Measurements from ENCODE around the gene EEF1A1.
"Not testable (repeated sequence)": the region's sequence is repeated elsewhere in the genome, so short reads cannot be mapped to it uniquely, and the experiment has no call there.

The EEF1A1 gene

GRCh38 chr6:73520688-73521350 lies at the start of gene EEF1A1:
Gene EEF1A1 (minus strand): TSS chr6:73521032. CDS start chr6:73520026, 1,006 bp downstream.
- DNase-seq = peak; percentile 95

- DNase-seq = no peak
These were observed 48.3 kb upstream of the EEF1A1 start for GRCh38 chr6:73569121-73569520.

DNA sequence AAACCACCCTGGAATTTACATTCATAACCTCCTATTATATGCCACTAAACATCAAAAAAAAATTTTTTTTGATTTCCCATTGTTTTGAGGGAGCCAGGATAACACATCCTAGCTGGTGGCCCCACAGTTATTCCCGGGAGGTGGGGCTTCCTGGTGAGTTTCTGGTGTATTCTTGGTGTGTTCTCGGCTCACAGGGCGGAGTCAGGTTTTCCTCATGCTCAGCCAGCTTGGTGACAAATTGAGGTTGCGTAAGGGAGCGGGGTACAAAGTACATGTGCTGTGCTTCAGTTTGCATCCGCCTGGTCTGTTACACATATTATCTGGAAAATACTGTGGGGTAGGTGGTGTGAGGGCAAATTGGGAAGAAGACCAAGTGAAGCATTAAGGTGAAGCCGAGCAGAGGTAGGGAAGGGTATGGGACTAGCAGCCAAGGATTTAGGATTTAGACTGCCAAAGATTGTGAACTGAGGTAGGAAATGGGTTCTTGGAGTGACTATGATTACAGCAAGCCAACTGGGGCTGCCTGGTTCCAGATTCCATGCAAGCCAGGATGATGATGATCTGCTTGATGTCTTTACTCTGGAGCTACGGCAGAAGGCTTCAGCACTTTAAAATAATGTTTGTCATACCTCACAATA lies 46.2 kb upstream of the EEF1A1 start:
- no peak for DNase-seq

- DNase-seq = not testable (repeated sequence)
These were observed 45.6 kb upstream of the EEF1A1 start for GRCh38 chr6:73566486-73566871.

- DNase-seq = no peak
These were observed 45.1 kb upstream of the EEF1A1 start for GRCh38 chr6:73565767-73566485.

GRCh38 chr6:73564578-73565345 lies 43.9 kb upstream of the EEF1A1 start:
- no peak for DNase-seq

- no peak for DNase-seq
These were observed 41.7 kb upstream of the EEF1A1 start for GRCh38 chr6:73562558-73562957.

- DNase-seq = no peak
These were observed 40.1 kb upstream of the EEF1A1 start for GRCh38 chr6:73560853-73561407.

- DNase-seq = no peak
These were observed 39.4 kb upstream of the EEF1A1 start for GRCh38 chr6:73560182-73560732.

DNA sequence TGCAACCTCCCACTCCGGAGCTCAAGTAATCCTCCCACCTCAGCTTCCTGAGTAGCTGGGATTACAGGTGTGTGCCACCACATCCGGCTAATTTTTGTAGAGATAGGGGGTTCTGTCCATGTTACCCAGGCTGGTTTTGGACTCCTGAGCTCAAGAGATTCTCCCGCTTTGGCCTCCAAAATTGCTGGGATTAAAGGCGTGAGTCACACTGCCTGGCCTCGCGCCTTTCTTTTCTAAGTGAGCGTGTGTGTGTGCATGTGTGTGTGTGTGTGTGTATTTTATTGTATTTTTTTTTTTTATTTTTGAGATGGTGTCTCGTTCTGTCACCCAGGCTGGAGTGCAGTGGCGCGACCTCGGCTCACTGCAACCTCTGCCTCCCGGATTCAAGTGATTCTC lies 38.6 kb upstream of the EEF1A1 start:
- DNase-seq = not testable (repeated sequence)

GRCh38 chr6:73558624-73559398 lies 38.0 kb upstream of the EEF1A1 start:
- no peak for DNase-seq

- no peak for DNase-seq
These were observed 36.0 kb upstream of the EEF1A1 start for GRCh38 chr6:73556836-73557235.

DNA sequence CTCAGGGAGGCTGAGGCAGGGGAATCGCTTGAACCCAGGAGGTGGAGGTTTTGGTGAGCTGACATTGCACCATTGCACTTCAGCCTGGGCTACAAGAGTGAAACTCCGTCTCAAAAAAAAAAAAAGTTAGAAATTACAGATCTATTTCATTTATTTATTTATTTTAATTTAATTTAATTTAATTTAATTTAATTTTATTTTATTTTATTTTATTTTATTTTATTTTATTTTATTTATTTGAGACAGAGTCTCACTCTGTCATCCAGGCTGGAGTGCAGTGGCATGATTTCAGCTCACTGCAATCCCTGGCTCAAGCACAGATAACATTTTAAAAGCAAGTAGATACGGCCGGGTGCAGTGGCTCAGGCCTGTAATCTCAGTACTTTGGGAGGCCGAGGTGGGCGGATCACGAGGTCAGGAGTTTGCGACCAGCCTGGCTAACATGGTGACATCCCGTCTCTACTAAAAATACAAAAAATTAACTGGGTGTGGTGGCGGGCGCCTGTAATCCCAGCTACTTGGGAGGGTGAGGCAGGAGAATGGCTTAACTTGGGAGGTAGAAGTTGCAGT lies 34.6 kb upstream of the EEF1A1 start:
- not testable (repeated sequence) for DNase-seq

DNA sequence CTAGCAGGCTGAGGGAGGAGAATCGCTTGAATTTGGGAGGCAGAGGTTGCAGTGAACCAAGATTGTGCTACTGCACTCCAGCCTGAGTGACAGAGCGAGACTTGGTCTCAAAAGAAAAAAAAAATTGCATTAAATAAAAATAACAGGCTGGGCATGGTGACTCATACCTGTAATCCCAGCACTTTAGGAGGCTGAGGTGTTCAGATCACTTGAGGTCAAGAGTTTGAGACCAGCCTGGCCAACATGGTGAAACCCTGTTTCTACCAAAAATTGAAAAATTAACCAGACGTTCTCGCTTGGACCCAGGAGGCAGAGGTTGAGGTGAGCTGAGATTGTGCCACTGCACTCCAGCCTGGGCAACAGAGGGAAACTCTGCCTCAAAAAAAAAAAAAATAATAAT lies 30.3 kb upstream of the EEF1A1 start:
- not testable (repeated sequence) for DNase-seq

- DNase-seq = no peak
These were observed 27.9 kb upstream of the EEF1A1 start for GRCh38 chr6:73548458-73549446.

- DNase-seq = no peak
These were observed 26.2 kb upstream of the EEF1A1 start for GRCh38 chr6:73547036-73547435.

DNA sequence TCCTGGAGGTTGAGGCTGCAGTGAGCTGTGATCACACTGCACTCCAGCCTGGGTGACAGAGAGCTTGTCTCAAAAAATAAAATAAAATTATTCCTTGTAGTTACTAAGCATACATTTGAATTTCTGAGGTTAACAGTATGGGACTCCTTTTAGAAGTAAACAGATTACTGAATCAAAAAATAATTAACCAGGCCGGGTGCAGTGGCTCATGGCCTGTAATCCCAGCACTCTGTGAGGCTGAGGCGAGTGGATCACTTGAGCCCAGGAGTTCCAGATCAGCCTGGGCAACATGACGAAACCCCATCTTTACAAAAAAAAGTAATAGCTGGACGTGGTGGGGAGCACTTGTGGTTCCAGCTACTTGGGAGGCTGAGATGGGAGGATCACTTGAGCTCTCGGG lies 22.1 kb upstream of the EEF1A1 start:
- DNase-seq = no peak

GRCh38 chr6:73542481-73542880 lies 21.6 kb upstream of the EEF1A1 start:
- DNase-seq = not testable (repeated sequence)

- DNase-seq = no peak
These were observed 17.4 kb upstream of the EEF1A1 start for GRCh38 chr6:73538116-73538779.

- no peak for DNase-seq
These were observed 16.8 kb upstream of the EEF1A1 start for GRCh38 chr6:73537677-73538076.
